ENCODE data around the gene CACNA1I.

The CACNA1I gene

GRCh38 chr22:39568278-39568981 lies 2.1 kb upstream of the CACNA1I start:
- DNase-seq (ENCODE audit: low spot score) = no peak

- no peak for DNase-seq (ENCODE audit: low spot score)
Observed at GRCh38 chr22:39569066-39569465, 1.5 kb upstream of the CACNA1I start.

- no peak for DNase-seq (ENCODE audit: low spot score)
Observed at GRCh38 chr22:39570226-39570625, 327 bp upstream of the CACNA1I start.

- no peak for DNase-seq (ENCODE audit: low spot score)
Observed at GRCh38 chr22:39571538-39571937, 985 bp downstream of the CACNA1I start.

- DNase-seq (ENCODE audit: low spot score) = peak; percentile 90
Observed at GRCh38 chr22:39574779-39575551, 4.4 kb downstream of the CACNA1I start.

GRCh38 chr22:39575552-39575825 lies 4.9 kb downstream of the CACNA1I start:
- no peak for DNase-seq (ENCODE audit: low spot score)

GRCh38 chr22:39576027-39576426 lies 5.5 kb downstream of the CACNA1I start:
- DNase-seq (ENCODE audit: low spot score) = no peak

- DNase-seq (ENCODE audit: low spot score) = no peak
Observed at GRCh38 chr22:39577366-39577765, 6.8 kb downstream of the CACNA1I start.

GRCh38 chr22:39577900-39578299 lies 7.3 kb downstream of the CACNA1I start:
- no peak for DNase-seq (ENCODE audit: low spot score)

- DNase-seq (ENCODE audit: low spot score) = no peak
Observed at GRCh38 chr22:39580006-39580441, 9.5 kb downstream of the CACNA1I start.

GRCh38 chr22:39580795-39581194 lies 10.2 kb downstream of the CACNA1I start:
- DNase-seq (ENCODE audit: low spot score) = no peak

- no peak for DNase-seq (ENCODE audit: low spot score)
Observed at GRCh38 chr22:39581303-39581702, 10.8 kb downstream of the CACNA1I start.

- DNase-seq (ENCODE audit: low spot score) = no peak
Observed at GRCh38 chr22:39583066-39583667, 12.6 kb downstream of the CACNA1I start.

- no peak for DNase-seq (ENCODE audit: low spot score)
Observed at GRCh38 chr22:39589875-39590274, 19.3 kb downstream of the CACNA1I start.

- peak; percentile 87 for DNase-seq (ENCODE audit: low spot score)
Observed at GRCh38 chr22:39592081-39593065, 21.8 kb downstream of the CACNA1I start.

- peak; percentile 29 for DNase-seq (ENCODE audit: low spot score)
Observed at GRCh38 chr22:39593066-39593930, 22.7 kb downstream of the CACNA1I start.

- DNase-seq (ENCODE audit: low spot score) = no peak
Observed at GRCh38 chr22:39593931-39594285, 23.4 kb downstream of the CACNA1I start.

GRCh38 chr22:39594411-39594810 lies 23.9 kb downstream of the CACNA1I start:
- DNase-seq (ENCODE audit: low spot score) = no peak

GRCh38 chr22:39595622-39596172 lies 25.1 kb downstream of the CACNA1I start:
- no peak for DNase-seq (ENCODE audit: low spot score)

GRCh38 chr22:39596601-39597000 lies 26.0 kb downstream of the CACNA1I start:
- no peak for DNase-seq (ENCODE audit: low spot score)

Measured in hepatic stellate cell (primary cell).